Hepatocyte (in vitro differentiated cells): Measurements from ENCODE around the gene RAP1B.

ENCODE experiments used
- CTCF ChIP-seq: fragments of 200-600 bp; sonication (generic); IDR thresholded peaks from 2 replicates; pipeline ENCODE4 v1.5.1; 2016; ENCODE audit warnings: antibody characterized with exemption, mild to moderate bottlenecking; ENCODE audit not compliant: poor library complexity
- EZH2 ChIP-seq: fragments of 200-600 bp; sonication (generic); IDR thresholded peaks from 2 replicates; pipeline ENCODE4 v1.6.1; 2016; ENCODE audit warnings: antibody characterized with exemption, mild to moderate bottlenecking, borderline replicate concordance
- EZH2phosphoT487 ChIP-seq: fragments of 200-600 bp; sonication (generic); IDR thresholded peaks from one replicate; pipeline ENCODE4 v1.6.1; 2018; ENCODE audit warnings: antibody characterized with exemption, mild to moderate bottlenecking, low read depth, moderate library complexity; ENCODE audit not compliant: unreplicated experiment, severe bottlenecking

- no peak for TF ChIP-seq CTCF
- TF ChIP-seq EZH2, result no peak
- no peak for TF ChIP-seq EZH2phosphoT487
Measured at GRCh38 chr12:68610370-68611093, at the start of gene RAP1B.
